GM23248 (cell line): Measurements from ENCODE around the gene TNS3. TPM values are rescaled to one million over a fixed set of nuclear protein-coding genes. Genes with fewer than 3 reads are reported as not detected.

Source experiments
- DNase-seq: peaks from one replicate; pipeline ENCODE4 v3.0.0-alpha.2; 2015
- H2AFZ ChIP-seq: fragments of 200-600 bp; sonication (generic); 2 replicates; pipeline ENCODE4 v1.6.1; 2016; ENCODE audit warnings: antibody characterized with exemption
- H3F3A ChIP-seq: fragments of 200-600 bp; sonication (generic); 2 replicates; pipeline ENCODE4 v1.6.1; 2016; ENCODE audit warnings: mild to moderate bottlenecking, antibody characterized with exemption, mixed run types; ENCODE audit not compliant: insufficient read depth
- H3K27ac ChIP-seq: fragments of 200-600 bp; sonication (generic); 2 replicates; pipeline ENCODE4 v1.5.1; 2016; ENCODE audit warnings: mild to moderate bottlenecking
- H3K27me3 ChIP-seq: fragments of 200-600 bp; sonication (generic); replicated peaks from 2 replicates; pipeline ENCODE4 v1.6.1; 2016; ENCODE audit warnings: mild to moderate bottlenecking; ENCODE audit not compliant: insufficient read depth
- H3K36me3 ChIP-seq: fragments of 200-600 bp; sonication (generic); 2 replicates; pipeline ENCODE4 v1.6.1; 2016; ENCODE audit warnings: low read depth, mild to moderate bottlenecking
- H3K4me1 ChIP-seq: fragments of 200-600 bp; sonication (generic); 2 replicates; pipeline ENCODE4 v1.6.1; 2016; ENCODE audit warnings: mild to moderate bottlenecking; ENCODE audit not compliant: insufficient read depth
- H3K4me2 ChIP-seq: fragments of 200-600 bp; sonication (generic); one replicate; pipeline ENCODE4 v1.6.1; 2016; ENCODE audit warnings: mild to moderate bottlenecking; ENCODE audit not compliant: unreplicated experiment
- H3K4me3 ChIP-seq: fragments of 200-600 bp; sonication (generic); 2 replicates; pipeline ENCODE4 v1.5.1; 2016; ENCODE audit warnings: mild to moderate bottlenecking
- H3K79me2 ChIP-seq: fragments of 200-600 bp; sonication (generic); 2 replicates; pipeline ENCODE4 v1.6.1; 2016; ENCODE audit warnings: mild to moderate bottlenecking; ENCODE audit not compliant: insufficient read depth
- H3K9ac ChIP-seq: fragments of 200-600 bp; sonication (generic); 2 replicates; pipeline ENCODE4 v1.6.1; 2016; ENCODE audit warnings: mild to moderate bottlenecking
- H3K9me2 ChIP-seq: fragments of 200-600 bp; sonication (generic); 2 replicates; pipeline ENCODE4 v1.6.1; 2016; ENCODE audit warnings: mixed run types, mild to moderate bottlenecking, moderate library complexity; ENCODE audit not compliant: insufficient read depth
- H3K9me3 ChIP-seq: fragments of 200-600 bp; sonication (generic); one replicate; pipeline ENCODE4 v1.6.1; 2017; ENCODE audit warnings: low read depth
- H4K20me1 ChIP-seq: fragments of 200-600 bp; sonication (generic); 2 replicates; pipeline ENCODE4 v1.6.0; 2016; ENCODE audit not compliant: insufficient read depth
- EZH2 ChIP-seq: fragments of 200-600 bp; sonication (generic); IDR thresholded peaks from 2 replicates; pipeline ENCODE4 v1.6.1; 2018; ENCODE audit warnings: antibody characterized with exemption, mild to moderate bottlenecking; ENCODE audit not compliant: insufficient read depth, poor library complexity, severe bottlenecking
- EZH2phosphoT487 ChIP-seq: fragments of 200-600 bp; sonication (generic); IDR thresholded peaks from 2 replicates; pipeline ENCODE4 v1.6.1; 2018; ENCODE audit warnings: antibody characterized with exemption, moderate library complexity, mild to moderate bottlenecking, low read depth; ENCODE audit not compliant: insufficient read depth
- WGBS, 2 experiments: methylation state at CpG; one replicate each; pipeline ENCODE4 v1.1.6; 2015 to 2017; ENCODE audit warnings: low lambda C conversion rate in 2 of 2, low coverage in 1 of 2; ENCODE audit errors: missing lambda C conversion rate in 2 of 2; 5-methylcytosine and 5-hydroxymethylcytosine counted together
- in situ Hi-C: fragments of 300-500 bp; cut with MboI; formaldehyde crosslinking; loops from 2 replicates; pipeline ENCODE4 v1.15.0; 2020
- polyA plus RNA-seq: library from polyadenylated mRNA; unstranded; fragments of >200 nt; fragmentation: Nextera tagmentation; extraction: Ambion mirVana; gene quantifications from 2 replicates; pipeline ENCODE4 v1.2.1, GENCODE V29; 2016
- total RNA-seq: library from RNA; depleted of rRNA; stranded (reverse); fragments of >200 nt; shearing (Covaris generic); gene quantifications from 2 replicates; pipeline ENCODE4 v1.2.3, GENCODE V29; 2014

TNS3 gene
- total and polyA plus RNA-seq, 2 experiments from 2014 or later, result 18.6 to 47.0 TPM

DNA sequence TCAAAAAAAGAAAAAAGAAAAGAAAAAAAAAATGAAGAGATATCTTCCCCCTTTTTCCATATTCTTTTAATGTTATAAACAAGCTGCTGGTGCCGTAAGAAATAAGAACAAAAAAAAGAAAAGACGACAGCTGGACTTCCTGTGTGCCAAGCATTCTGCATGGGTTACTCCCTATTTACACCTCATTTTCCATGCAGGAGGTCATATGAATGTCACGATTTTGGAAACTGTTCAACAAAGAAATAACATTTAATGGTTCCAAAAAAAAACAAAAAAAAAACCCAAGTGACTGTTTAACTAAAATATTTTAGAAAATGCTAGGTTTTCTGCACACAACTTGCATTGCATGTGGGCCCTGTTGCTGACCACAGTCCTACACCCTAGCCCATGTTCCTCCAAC lies 159.3 kb downstream of the TNS3 start:
- in situ Hi-C loops, result no loop called here
- no peaks in the 10 kb centered on the region for H3K27me3 ChIP-seq
- H3K9ac ChIP-seq, result no peak overlapping the region
- H3K9me2 ChIP-seq, result no peaks in the 10 kb centered on the region
- TF ChIP-seq EZH2 (no peak), EZH2phosphoT487 (no peak)
- no peaks in the 10 kb centered on the region for H3K9me3 ChIP-seq
- peaks cover 14% of the 10 kb centered on the region for H3F3A ChIP-seq
- no peak overlapping the region for H3K4me3 ChIP-seq
- H3K4me2 ChIP-seq, result no peak overlapping the region
- DNase-seq, result no peak
- peaks cover 23% of the 10 kb centered on the region; the same call in 1 of the 2 replicates for H3K36me3 ChIP-seq
- H4K20me1 ChIP-seq, result no peaks in the 10 kb centered on the region
- WGBS, 2 experiments, result 38 to 51% methylated on average over 3 of the region's 3 CpGs
- no peaks in the 10 kb centered on the region for H3K79me2 ChIP-seq
- H3K27ac ChIP-seq, result no peak overlapping the region
- peaks cover 10% of the 10 kb centered on the region for H3K4me1 ChIP-seq
- H2AFZ ChIP-seq, result no peak overlapping the region

DNA sequence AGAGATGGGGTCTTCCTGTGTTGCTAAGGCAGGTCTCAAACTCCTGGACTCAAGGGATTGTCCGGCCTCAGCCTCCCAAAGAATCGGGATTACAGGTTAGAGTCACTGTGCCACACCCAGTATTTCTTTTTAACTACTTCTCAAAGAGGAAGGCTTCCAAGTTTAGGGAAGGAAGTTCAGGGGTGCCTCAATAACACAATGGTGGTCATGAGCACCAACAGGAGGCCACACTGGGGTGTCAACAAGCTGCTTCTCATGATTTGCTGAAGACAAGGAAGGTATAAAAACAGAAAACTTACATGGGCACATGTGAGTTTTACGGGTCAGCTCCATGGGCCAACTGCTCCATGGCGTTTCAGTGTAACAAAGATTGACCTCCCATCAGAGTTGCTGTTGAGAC lies 160.5 kb downstream of the TNS3 start:
- TF ChIP-seq EZH2phosphoT487, result no peak
- TF ChIP-seq EZH2, result no peak
- H3F3A ChIP-seq, result peaks cover 14% of the 10 kb centered on the region
- H3K4me3 ChIP-seq, result no peak overlapping the region
- H3K9me2 ChIP-seq, result no peaks in the 10 kb centered on the region
- no peaks in the 10 kb centered on the region for H3K27me3 ChIP-seq
- H3K4me2 ChIP-seq, result no peak overlapping the region
- H3K27ac ChIP-seq, result no peak overlapping the region
- no peak for DNase-seq
- 84 to 87% methylated on average over 4 of the region's 4 CpGs for WGBS, 2 experiments
- in situ Hi-C loops, result no loop called here
- no peak overlapping the region for H2AFZ ChIP-seq
- H3K79me2 ChIP-seq, result no peaks in the 10 kb centered on the region
- no peak overlapping the region for H3K9ac ChIP-seq
- no peaks in the 10 kb centered on the region for H3K9me3 ChIP-seq
- H3K36me3 ChIP-seq, result peaks cover 23% of the 10 kb centered on the region; the same call in 1 of the 2 replicates
- H3K4me1 ChIP-seq, result peaks cover 10% of the 10 kb centered on the region
- no peaks in the 10 kb centered on the region for H4K20me1 ChIP-seq

DNA sequence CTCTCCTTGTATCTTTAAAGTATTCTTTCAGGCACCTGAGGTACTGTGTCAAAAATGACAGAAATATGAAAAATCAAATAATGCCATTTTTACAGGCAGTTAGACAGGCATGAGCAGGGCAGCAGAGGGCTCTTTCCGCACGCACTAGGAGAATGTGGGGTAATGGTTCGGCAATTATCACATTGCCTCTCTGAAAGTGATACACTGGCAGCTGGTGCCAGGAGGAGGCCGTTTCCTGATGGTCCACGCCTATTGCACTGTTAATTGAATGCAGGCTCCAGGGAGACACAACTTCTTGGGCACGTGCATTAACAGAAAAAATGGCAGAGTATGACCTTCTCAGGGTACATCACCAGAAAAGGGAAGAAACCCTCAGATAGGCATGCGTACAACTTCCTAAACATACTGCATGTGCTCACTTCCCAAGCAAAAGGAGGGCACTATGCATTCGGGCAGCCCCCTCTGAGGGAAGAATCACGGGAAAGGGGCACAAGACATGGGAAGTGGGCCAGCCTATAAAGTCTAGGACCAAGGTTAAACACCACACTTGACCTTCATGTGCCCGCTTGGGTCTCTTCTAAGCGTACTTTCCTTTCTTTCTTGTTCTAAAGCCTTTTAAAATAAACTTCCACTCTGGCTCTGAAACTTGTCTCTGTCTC lies 161.7 kb downstream of the TNS3 start:
- Histone ChIP-seq H3K36me3 (peaks cover 13% of the 10 kb centered on the region; the same call in 1 of the 2 replicates), H3K9me3 (no peaks in the 10 kb centered on the region)
- no peak for DNase-seq

DNA sequence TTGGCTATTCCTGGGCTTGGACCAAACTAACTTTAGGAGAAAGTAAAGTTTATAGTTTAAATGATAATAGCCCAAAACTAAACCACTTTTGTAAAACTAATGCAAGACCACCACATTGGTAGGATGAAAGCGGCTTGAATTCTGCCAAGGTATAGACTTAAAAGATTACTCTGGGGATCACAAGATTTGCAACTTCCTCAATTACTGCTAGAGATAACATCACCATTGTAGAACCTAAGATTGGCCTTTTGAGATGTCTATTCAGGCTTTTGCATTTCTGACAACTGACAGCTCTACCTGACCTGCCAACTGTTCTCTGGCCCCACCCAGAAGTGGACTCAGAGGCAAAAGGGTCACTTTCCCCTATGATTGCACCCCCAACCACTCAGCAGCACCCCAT lies 162.4 kb downstream of the TNS3 start:
- H4K20me1 ChIP-seq, result no peaks in the 10 kb centered on the region
- H3K36me3 ChIP-seq, result peaks cover 6% of the 10 kb centered on the region; the same call in 1 of the 2 replicates
- H3K79me2 ChIP-seq, result no peaks in the 10 kb centered on the region
- H3K27ac ChIP-seq, result no peak overlapping the region; the same call in 1 of the 2 replicates
- 96% methylated on average over 1 of the region's 1 CpG for WGBS, 2 experiments
- H3K4me1 ChIP-seq, result peaks cover 10% of the 10 kb centered on the region
- no peak for TF ChIP-seq EZH2phosphoT487
- no peak for TF ChIP-seq EZH2
- in situ Hi-C loops, result no loop called here
- H3K4me2 ChIP-seq, result no peak overlapping the region
- no peaks in the 10 kb centered on the region for H3K27me3 ChIP-seq
- H3K9ac ChIP-seq, result no peak overlapping the region
- DNase-seq, result no peak
- H3K9me2 ChIP-seq, result no peaks in the 10 kb centered on the region
- H2AFZ ChIP-seq, result no peak overlapping the region
- no peak overlapping the region for H3K4me3 ChIP-seq
- H3F3A ChIP-seq, result peaks cover 14% of the 10 kb centered on the region
- H3K9me3 ChIP-seq, result no peaks in the 10 kb centered on the region

More for the DNA sequence above, 161.7 kb downstream of the TNS3 start:
- TF ChIP-seq EZH2phosphoT487 (no peak), EZH2 (no peak)
- no peaks in the 10 kb centered on the region for H4K20me1 ChIP-seq
- H3K79me2 ChIP-seq, result no peaks in the 10 kb centered on the region
- no peaks in the 10 kb centered on the region for H3K9me2 ChIP-seq
- peaks cover 14% of the 10 kb centered on the region for H3F3A ChIP-seq
- no peak overlapping the region for H3K27ac ChIP-seq
- H3K4me1 ChIP-seq, result peaks cover 10% of the 10 kb centered on the region
- H3K4me3 ChIP-seq, result no peak overlapping the region
- in situ Hi-C loops, result no loop called here
- H3K9ac ChIP-seq, result no peak overlapping the region
- 62 to 63% methylated on average over 11 of the region's 11 CpGs for WGBS, 2 experiments
- no peak overlapping the region for H2AFZ ChIP-seq
- no peaks in the 10 kb centered on the region for H3K27me3 ChIP-seq
- no peak overlapping the region for H3K4me2 ChIP-seq
